NOMO-1 treated with DMSO at 0.1 percent for 48 hours (cell line): ENCODE measurements around the gene NFXL1.

Source experiments
- DNase-seq: peaks from one replicate; lab custom pipeline; 2025; ENCODE audit not compliant: unreplicated experiment; lab: John Stamatoyannopoulos, UW

The NFXL1 gene

DNA sequence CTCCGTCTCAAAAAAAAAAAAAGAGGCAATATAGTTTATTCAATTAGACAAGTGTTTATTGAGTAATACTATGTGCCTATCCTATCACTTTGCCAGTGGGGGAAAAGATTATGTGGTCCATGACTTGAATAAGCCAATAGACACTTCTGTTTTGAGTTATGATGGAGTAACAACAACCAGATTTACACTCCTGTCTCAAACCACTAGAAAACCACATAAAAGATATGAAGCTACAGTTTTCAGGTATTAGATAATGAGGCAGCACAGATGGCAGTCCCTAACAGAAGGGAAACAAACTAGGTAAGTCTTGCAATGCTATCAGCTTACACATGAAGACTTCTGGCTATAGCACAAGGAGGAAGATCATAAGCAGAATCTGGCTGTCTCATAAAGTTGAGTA is 22.5 kb downstream of the NFXL1 start:
- DNase-seq, result no peak

DNA sequence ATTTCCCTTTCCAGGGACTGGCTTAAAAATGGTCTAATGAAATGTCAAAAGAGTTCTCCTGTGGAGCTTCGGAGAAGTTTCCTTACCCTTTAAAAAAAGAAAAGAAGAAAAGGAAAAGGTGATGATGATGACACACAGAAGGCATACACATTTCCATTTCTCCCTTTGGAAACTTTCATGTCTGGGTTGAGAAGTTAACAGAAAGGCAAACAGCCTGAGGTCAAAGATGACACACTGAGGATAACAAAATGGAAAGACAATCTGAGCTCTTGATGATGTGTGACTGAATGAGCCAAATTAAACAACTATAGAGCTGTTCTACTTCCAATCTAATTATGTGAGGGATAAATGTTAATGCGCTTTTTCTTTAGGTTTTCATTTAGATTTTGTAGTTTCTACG is 32.2 kb downstream of the NFXL1 start:
- DNase-seq, result no peak

DNA sequence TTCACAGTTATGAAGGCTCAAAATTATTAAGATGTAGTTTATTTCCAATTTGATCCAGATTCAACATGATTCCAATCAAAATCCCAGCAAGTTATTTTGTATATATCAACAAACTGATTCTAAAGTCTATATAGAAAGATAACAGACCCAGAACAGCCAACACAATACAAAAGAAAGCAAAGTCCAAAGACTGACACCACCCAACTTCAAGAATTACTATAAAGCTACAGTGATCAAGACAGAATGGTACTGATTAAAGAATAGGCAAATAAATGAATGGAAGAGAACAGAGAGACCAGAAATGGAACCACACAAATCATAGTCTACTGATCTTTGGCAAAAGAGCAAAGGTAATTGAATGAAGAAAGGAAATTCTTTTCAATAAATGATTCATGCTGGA is 34.9 kb downstream of the NFXL1 start:
- DNase-seq, result no peak

DNA sequence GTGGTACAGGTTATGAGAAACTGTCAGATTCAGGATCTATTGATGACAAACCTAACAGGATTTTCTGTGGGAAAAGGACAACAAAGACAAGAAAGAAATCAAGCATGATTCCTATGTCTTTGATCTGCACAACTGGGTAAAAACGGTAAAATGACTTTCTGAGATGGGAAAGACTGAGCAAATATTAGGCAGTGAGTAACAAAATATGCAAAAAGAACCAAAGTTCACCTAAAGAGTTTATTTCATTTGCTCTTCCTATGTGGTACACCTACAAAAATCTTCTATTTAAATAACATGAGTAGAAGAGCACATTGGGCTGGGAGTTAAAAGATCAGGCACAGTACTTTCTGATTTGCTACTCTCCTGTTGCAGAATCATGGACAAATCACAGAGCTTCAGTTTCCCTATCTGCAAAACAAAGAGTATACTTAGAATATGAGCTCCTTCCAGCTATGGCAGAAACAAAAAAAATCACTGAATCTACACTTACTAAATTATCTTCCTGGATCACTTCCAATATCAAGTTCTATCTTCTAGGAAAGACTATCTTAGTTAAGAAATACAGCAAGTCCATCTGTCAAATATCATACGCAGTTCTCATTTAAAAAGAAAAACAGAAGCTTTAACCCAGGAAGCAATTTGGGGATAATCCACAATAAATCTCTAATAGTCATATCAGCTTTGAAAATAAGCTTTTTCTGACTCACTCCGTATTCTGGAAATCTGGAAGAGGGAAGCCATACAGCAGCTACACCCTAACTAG is 37.4 kb downstream of the NFXL1 start:
- DNase-seq, result no peak

DNA sequence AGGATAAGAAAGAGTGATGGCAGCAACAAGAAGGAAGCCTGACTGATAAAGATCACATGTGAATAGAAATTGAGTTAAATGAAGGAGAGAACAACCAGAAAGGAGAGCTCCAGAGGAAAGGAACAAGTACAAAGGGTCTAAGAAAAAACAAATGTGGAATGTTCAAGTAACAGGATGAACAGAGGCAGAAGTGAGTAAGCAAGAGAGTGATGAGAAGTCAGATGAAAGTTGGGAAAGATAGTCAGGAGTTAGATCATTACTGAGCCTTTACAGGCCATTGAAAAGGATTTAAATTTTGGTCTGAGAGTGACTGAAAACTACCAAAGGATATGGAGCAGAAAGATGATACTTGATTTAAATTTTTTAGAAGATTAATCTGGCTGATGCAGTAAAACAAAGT is 38.1 kb downstream of the NFXL1 start:
- DNase-seq, result no peak

DNA sequence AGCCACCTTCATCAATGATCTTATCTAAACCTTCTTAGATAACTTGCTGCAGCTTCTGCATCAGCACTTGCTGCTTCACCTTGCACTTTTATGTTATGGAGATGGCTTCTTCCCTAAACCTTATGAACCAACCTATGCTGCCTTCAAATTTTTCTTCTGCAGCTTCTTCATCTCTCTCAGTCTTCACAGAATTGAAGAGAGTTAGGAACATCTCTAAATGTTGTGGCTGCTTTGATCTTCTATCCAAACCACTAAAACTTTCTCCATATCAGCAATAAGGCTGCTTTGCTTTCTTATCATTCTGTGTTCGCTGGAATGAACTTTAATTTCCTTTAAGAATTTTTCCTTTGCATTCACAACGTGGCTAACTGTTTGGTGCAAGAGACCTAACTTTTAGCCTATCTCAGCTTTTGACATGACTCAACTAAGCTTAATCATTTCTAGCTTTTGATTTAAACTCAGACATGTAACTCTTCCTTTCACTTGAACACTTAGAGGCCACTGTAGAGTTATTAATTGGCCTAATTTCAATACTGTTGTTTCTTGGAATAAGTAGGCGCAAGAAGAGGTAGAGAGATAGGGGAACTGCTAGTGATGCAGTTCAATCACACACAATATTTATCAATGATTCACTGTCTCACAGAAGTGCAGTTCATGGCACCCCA is 40.4 kb downstream of the NFXL1 start:
- no peak for DNase-seq

DNA sequence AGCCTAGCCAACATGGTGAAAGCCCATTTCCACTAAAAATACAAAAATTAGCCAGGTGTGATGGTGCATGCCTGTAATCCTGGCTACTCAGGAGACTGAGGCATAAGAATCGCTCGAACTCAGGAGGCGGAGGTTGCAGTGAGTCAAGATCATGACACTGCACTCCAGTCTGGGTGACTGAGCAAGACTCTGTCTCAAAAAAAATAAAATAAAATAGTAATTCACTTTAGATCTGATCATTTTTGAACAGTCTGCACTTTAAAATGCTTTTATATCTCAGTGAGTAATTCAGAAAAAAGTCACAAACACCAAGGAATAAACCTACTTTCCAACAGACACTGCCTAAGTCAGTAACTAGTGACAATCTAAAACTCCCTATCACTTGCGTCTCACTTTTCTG is 50.9 kb downstream of the NFXL1 start:
- DNase-seq, result no peak

DNA sequence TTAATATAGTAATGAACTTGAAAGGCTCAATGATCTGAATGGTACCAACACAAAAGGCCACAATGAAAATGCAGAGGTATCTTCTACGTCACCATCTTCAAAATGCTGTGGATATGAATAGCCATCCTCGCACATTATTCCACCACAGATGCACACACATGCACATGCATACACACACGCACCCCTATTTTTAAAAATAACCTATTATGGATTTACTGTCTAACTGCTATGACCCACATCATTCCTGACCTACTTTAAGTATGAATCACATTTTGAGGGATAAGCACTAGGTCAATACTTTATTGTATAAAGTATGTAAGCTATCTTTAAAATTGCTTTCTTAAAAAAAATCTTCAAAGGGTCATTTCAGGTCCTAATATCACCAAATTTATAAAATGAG is 52.1 kb downstream of the NFXL1 start:
- no peak for DNase-seq

DNA sequence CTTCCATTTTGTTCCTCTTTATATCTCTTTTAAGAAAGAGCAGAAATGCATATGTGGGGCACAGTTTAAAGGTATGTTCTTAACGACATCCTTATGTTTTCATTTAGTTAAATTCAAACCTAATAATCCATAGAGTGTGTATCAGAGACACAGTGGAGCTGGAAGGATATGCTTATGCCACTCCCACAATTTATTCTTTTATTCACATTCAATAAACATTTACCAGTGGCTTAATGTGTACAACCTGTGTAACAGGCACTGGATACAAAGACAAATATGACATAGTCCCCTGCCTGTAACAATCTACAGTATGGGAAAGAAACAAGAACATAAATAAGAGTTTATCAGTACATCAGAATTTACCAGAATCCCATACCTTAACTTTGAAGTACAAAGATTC is 54.1 kb downstream of the NFXL1 start:
- DNase-seq, result no peak

DNA sequence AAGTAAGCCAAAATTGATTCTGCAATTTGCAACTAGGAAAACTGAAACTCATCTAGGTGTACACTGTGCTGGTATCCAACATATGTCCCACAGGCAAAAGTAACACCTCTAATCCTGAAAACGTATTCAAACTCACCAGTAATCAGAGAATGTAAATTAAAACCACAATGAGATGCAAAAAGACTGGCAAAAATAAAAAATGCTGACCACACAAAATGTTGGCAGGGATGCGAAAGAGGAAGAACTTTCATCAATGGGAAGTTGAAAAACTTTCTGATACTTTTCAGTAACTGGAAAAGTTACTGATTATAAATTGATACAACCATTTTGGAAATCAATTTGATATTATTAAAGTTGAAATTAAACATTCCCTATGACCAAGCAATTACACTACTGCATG is 56.4 kb downstream of the NFXL1 start:
- no peak for DNase-seq

DNA sequence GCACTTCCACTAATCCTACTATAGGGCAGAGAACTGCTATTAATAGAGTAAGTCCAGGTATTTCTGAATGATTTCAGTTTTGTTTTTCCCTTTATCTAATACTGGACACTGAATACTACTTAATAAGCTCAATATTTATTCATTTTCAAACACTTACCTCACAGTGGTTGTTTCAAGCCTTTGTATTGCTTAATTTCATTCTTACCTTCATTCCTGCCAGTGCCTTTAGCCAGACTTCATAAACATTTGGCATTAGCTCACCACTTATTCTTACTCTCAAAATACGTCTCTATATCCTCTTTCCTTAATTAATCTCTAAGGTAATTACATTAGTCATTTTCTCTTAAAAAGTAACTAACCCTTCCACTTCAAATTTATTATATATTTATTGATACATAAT is 57.7 kb downstream of the NFXL1 start:
- no peak for DNase-seq

DNA sequence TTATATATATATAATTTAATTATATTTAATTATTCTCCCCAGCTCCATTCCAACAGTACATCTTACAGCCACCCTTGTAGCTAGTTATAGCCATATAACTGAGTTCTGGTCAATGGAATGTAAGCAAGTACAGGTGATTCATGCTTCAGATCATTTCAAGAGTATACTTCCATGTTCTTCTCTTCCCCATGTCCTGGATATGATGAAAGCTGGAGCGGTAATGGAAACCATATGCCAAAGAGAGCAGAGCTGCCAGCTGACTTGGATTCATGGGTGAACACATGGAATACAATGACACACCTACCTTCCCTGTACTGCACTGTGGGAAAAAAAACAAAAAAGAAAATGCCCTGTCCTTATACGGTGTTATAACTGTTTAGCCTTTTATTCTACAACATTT is 59.0 kb downstream of the NFXL1 start:
- DNase-seq, result no peak

DNA sequence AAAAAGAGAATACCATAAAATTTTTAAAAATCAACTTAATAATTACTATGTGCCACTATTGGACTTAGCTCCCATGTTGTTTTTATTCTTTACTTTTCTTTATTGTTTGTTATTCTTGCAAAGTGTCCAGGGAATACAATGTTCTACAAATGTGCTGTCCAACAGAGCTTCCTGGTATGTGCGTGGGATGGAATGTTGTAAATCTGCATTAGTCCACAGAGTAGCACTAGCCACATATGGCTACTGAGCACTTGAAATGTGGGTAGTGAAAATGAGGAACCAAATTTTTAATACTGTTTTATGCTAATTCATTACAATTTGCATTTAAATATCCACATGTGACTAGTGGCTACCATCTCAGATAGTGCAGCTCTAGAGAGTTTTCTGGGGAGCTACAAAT is 62.2 kb downstream of the NFXL1 start:
- no peak for DNase-seq

DNA sequence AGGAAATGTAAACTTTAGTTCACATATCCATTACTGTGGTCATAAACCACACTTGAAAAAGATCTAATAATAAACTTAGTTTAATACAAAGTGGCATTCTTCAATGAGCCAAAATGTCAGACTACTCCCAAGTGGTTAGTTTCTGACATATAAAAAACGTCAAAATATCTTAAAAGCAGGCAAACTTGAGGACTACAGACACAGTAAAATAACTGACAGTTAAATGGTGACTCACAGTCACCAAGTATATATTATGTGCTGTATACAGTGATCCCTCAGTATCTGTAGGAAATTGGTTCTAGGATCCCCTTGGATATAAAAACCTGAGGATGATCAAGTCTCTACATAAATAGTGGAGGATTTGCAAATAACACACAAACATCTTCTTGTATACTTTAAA is 64.9 kb downstream of the NFXL1 start:
- DNase-seq, result no peak

DNA sequence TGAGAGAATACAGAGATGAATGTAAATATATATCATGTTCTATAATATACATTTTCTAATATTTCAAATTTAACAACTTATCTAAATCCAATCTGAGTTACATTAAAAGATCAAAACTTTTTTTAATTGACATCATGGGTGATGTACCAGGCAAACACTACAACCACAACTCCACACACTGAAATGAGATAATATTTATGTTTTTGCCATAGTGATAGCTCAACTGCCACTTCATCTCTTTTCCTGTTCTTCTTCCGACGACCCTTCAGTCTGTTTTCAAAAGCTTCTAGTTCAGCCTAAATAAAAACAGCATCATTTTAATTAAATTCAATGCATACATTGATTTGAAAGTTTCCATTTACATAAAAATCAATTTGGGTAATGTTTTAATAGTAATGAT is 66.3 kb downstream of the NFXL1 start:
- no peak for DNase-seq

DNA sequence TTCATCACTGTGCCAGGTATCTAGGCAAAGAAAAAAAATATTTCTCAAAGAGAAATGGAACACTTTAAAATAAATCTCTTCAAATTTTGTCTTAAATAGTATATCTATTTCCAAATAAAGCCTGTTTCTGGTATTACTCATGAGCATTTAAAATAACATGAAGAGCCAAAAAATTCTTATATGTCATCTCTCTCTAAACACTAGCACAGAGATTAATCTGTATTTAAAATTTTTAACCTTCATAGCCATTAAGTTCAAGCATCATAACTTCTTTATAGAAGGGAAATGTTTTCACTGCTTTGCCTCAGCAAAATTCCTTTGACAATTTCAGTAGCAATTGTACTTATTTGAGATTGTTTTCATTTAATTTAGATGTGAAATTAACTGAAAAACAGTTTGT is 71.4 kb downstream of the NFXL1 start:
- no peak for DNase-seq

DNA sequence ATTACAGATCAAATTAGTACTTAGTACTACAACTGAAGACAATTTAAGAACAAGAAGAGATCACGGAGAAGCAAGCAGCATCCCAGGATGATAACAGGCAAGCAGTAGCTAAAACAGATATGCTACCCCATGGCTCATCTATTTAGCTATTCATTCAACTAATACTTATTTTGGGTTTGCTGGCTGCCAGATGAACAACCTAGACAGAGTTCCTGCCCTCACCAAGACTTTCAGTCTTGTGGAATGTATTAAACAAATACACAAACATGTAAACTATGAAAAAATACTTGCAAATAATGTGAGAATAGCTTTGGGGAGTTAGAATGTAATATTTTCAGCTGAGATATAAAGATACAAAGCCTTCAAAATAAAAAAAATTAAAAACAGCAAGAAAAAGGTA is 74.1 kb downstream of the NFXL1 start:
- no peak for DNase-seq

DNA sequence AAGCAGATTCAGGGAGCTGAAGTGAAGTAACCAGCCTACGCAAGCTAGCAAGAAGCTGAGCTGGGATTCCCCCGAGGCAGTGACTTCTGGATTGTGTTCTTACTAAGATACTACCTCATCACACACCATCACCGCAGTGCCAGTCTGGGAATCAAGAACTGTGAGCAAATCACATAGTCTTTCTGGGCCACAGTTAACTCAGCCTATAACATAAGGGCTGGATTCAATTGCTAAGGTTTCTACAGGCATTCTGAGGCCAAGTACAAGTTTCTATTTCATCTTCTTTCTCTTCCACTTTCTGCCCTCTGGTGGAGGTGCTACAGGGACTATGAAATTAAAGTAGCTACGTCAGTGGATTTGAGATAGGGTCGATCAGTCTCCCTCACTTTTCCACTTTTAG is 75.1 kb downstream of the NFXL1 start:
- DNase-seq, result peak; percentile 8

DNA sequence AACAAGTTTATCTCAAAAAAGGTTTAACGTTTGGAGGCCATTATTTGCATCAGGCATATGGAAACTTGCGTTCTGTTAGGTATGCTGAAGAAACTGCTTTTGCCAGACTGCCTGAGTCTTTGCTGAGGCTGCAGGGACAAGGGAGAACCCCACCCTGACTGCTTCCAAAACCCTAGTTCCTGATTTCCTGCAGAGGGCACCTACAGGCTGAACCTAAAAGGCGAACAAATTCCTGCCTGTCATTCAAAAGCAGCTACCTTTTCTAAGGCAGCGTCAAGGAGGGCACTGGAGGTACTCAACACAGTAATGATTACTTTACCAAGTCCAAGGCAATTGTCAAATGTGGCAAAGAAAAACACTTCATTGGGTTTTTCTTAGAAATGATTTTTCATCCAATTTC is 75.9 kb downstream of the NFXL1 start:
- no peak for DNase-seq

DNA sequence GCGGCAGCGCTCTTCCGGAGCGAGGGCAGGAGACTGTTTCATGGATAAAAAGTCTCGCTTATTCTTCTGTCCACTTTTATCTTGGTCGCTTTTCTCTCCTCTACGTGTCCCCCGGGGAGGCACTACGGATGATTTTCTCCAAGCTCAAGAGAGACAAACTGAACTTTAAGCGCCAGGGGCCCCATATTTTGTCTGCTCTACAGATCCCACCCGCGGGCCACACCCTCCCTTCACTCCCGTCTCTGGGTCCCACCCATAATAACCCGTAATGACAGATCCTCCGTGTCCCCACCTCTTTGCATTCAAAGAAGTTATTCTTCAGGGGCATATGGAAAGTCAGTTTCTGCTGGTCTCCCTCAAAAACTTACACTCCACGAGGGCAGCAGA is 76.5 kb downstream of the NFXL1 start, which contains the start of gene CORIN:
Gene CORIN (minus strand): TSS at position 160 of the 387 bp plus-strand sequence. CDS start 118 bp downstream, at position 42.
- DNase-seq, result no peak

DNA sequence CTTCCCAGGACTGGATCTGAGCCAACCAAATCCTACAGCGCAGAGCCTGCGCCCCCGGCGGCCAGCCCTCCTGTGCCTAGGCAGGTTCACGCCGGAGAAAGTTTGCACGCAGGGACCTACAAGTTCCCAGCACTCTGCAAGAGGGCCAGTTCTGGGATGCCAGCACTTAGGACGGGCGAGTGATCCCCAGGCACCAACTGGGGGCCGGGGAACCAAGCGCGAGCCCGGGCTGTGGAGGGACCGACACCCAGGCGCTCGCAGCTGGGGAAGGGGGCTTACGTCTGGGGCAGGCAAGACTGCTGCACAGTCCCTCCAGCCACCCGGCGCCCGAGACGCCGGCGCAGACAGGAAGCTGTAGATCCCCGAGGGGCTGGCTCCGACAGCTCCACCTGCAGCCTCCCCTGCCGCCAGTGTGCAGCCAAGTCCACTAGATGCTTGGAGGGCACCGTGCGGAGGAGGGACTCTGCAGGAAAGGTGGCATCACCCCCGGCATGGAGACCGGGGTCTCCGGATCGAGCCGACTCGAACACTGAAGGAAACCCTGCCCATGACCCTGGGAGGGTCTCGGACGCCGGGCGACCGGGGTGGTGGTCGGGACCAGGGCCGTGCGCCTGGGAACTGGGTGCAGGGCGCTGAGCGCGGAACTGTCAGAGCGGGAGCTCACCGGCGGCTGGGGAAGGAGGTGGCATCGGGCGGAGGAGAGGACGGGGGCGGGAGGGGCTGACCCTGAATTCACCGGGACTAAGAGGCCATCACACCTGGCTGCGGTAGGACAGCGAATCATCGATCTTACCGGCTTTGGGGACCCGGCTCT is 77.1 kb downstream of the NFXL1 start:
- peak; percentile 10 for DNase-seq

DNA sequence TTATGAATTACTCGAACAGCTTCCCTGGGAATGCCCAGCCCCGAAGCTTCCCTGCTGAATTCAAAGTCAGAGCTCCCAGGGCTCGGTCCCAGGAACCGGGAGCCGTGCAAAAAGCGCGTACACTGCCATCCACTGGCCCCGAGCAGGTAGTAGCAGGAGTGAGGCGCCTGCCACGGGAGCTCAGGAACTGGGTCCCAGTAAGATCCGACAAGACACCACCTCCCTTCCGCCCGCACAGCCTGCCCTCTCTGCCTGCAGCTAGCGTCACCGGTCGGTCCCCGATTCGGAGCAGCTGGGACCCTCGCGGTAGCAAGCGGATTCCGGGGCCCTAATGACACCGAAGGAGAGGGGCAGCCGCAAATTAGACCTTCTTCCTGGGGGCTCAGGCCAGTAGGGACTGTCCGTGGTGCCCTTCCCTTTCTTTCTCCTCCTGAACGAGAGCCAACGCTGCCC is 77.7 kb downstream of the NFXL1 start:
- DNase-seq, result peak; percentile 46
